Suppressor macrophage treated with lipopolysaccharide for 4 hours (primary cell): ENCODE measurements around the gene SRP19.
"Not testable (repeated sequence)": the region's sequence is repeated elsewhere in the genome, so short reads cannot be mapped to it uniquely, and the experiment has no call there.

Experiments used
- DNase-seq: peaks from one replicate; pipeline ENCODE4 v3.0.0-alpha.2; 2020

Gene SRP19

DNA sequence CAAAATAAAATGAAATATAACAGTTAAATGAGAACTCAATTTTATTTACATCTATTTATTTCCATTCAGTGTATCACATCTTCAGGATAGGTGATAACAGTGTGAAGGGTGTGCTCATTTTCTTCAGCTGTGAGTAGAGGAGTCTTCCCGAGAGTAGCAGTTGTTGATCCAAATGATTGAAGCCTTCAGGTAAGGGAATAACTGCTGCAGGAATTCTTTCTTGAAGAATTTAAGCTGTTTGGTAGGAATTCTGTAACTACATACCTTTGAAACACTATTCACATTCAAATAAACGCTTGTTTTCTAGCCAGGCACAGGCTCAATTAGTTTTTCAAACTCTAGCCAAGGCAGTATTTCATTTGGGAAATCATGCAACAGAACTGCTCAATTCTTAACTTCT lies 15.3 kb downstream of the SRP19 start:
- DNase-seq: no peak

GRCh38 chr5:112878101-112878500 lies 17.0 kb downstream of the SRP19 start:
- DNase-seq: no peak

GRCh38 chr5:112878760-112879159 lies 17.7 kb downstream of the SRP19 start:
- DNase-seq: no peak

GRCh38 chr5:112880219-112880964 lies 19.3 kb downstream of the SRP19 start:
- no peak for DNase-seq

GRCh38 chr5:112883192-112883591 lies 22.1 kb downstream of the SRP19 start:
- DNase-seq: no peak

GRCh38 chr5:112885001-112885400 lies 23.9 kb downstream of the SRP19 start:
- DNase-seq: no peak

- DNase-seq: no peak
Observed at GRCh38 chr5:112886975-112887374, 25.9 kb downstream of the SRP19 start.

GRCh38 chr5:112892066-112892465 lies 31.0 kb downstream of the SRP19 start:
- not testable (repeated sequence) for DNase-seq

DNA sequence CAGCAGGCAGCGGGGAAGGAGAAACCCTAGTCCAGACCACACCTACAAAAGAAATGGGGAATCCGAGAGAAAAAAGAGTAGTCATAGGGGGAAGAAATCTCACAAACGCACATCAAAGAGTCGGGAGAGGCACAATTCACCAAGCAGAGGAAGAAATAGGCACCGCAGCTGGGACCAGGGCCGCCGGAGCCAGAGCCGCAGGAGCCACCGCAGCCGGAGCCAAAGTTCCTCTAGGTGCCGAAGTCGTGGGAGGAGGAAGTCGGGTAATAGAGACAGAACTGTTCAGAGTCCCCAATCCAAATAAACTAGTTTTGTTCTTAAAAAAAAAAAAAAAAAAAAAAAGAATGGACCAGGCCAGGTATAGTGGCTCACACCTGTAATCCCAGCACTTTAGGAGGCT lies 31.7 kb downstream of the SRP19 start:
- DNase-seq: no peak

DNA sequence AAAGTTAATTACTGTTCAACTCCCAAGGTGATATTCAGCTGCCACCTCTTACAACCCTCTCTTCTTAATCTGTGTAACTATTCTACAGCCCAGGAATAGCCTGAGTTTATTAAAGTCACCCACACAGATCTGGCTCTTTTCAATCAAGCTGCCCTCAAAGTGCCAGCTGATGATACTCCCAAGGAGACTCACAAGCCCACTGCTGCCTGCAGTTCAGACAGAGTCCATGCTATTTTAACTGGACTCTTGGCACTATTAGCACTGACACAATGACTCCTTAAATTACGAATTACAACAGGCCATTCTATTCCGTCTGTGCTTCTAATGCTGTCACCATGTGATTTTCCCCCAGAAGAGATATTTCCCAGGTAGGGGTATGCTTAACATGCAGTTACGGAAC lies 34.6 kb downstream of the SRP19 start:
- DNase-seq: no peak

- DNase-seq: no peak
Observed at GRCh38 chr5:112902561-112902960, 41.5 kb downstream of the SRP19 start.

- peak; percentile 12 for DNase-seq
Observed at GRCh38 chr5:112904996-112905395, 43.9 kb downstream of the SRP19 start.

DNA sequence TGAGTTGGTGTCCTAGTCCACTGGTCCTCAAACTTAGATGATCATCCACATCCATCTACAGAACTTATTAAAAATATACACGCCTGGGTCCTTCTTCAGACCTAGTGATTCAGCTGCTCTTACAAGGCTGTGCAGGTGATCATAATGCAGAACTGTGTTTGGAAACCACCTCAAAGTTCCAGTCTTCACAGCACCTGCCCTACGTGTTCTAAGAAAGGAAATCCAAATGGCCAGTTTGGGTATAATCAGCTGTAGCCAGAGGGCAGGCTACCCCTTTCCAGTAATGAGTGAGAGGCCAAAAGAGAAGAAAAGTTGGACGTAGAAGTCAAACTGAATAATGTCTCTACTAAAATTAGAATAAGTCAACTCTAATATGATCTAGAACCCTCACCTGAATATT lies 45.5 kb downstream of the SRP19 start:
- DNase-seq: no peak

GRCh38 chr5:112907166-112907631 lies 46.1 kb downstream of the SRP19 start:
- DNase-seq: no peak

DNA sequence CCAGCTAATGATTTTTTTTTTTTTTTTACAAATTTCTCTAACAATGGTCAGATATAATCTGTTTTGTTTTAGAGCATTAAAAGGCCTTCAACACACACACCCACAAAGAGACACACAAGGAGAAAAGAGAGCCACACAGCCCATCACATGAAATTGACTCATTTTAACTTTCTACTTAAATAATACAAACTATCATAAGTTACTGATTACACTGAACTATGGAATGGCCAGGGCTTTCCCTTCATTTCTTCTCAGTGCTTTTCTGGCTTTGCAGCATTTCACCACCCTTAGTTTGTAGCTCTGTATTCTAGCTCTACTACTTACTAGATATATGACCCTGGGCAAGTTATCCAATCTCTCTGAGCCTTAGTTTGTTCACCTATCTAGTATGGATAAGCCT lies 47.8 kb downstream of the SRP19 start:
- DNase-seq: no peak

GRCh38 chr5:112910529-112910928 lies 49.4 kb downstream of the SRP19 start:
- no peak for DNase-seq

DNA sequence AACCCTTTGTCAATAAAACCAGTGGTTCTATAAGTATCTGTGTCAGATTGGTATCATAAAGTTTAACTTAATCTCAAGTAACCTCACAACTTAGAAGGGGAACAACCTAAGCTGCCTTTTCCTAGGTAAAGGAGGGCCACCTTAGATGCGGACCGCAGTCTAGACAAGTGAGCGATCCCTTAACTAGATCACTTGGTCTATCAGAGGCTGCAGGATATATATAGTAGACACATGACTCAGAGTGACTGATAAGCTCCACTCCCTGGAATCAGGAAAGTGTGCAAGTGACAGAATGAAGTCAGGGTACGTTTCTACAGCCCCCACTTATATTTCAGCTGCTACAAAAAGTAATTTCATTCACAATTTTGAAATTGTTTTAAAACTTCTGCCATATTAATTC lies 53.5 kb downstream of the SRP19 start:
- DNase-seq: no peak

DNA sequence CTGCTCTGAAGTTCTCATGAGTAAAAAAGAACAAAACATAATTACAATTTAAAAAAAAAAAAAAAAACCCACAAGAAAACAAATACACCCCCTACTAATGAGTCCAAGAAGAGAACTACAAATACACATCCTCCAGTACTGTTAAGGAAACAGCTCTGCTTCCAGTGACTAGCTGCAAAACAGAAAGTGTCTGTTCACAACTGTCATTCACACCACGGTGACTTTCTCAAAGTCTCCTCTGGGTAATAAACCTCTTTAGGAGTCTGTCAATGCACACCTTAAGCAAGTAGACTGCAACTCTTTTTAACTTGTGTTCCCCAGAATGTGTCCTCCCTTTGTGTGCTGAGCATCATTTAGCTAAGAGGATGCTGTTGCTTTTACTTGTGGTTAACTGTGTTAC lies 54.7 kb downstream of the SRP19 start:
- DNase-seq: no peak

GRCh38 chr5:112917453-112917995 lies 56.4 kb downstream of the SRP19 start:
- no peak for DNase-seq

DNA sequence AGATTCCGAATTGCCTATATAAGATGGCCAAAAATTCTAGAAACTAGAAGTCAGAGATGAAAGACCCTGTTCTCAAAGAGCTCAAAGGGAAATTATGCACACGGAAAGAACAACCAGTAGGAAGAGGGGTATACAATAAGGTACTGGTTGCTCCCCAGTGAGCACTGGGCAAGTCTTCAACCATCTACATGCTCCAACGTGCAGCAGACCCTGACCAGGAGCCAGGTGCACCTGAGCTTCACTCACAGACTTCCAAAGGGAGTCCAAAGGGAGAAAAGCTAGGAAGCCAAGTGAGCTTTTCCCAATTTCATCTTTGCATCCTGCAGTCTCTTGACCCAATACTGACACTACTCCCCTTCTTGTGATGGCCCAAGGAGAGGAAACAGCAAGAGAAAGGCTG lies 57.0 kb downstream of the SRP19 start:
- DNase-seq: no peak

DNA sequence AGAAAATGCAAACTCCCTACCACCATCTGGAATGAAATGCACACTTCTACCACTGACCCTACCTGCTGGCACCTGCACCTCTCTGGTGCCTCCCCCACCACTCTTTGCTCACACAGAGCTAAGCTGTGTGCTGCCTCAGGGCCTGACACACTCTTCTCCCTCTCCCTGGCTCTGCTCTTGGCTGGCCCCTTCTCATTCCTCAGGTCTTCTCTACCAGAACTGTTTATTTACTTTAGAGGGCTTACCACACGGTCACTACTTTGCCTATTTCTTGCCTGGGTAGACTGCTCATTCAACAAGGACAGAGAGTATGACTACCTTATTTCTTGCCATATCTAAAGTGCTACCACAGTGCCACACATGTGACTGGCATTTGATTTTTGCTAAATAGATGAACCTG lies 57.6 kb downstream of the SRP19 start:
- DNase-seq: no peak
